ENCODE data around the gene SKOR2. TPM values are rescaled to one million over a fixed set of nuclear protein-coding genes. Genes with fewer than 3 reads are reported as not detected.

The SKOR2 gene
- total and polyA plus RNA-seq, 2 of the 4 experiments (the other 2 are of a cell fraction) = not detected

GRCh38 chr18:47254341-47254939 lies 3.0 kb upstream of the SKOR2 start:
- H2AK9ac ChIP-seq (replicated peaks; ENCODE audit: low read depth, low read length, poor library complexity) = no peak overlapping the region
- DNase-seq (peak; percentile 22), ATAC-seq (ENCODE audit: low read depth) (peak; percentile 72)
- no peak overlapping the region for H4K91ac ChIP-seq (ENCODE audit: insufficient read depth, low read depth, low read length)
- no peaks in the 10 kb centered on the region; the same call in 1 of the 2 replicates for H3K9me3 ChIP-seq (ENCODE audit: control insufficient read depth, insufficient read depth, low read length)
- no peak overlapping the region for H4K5ac ChIP-seq (ENCODE audit: low read depth, low read length)
- no peak overlapping the region for H2BK120ac ChIP-seq (ENCODE audit: low read depth, low read length)
- H3K4me3 ChIP-seq (ENCODE audit: insufficient read depth, low read depth, low read length) = no peak overlapping the region
- H4K8ac ChIP-seq (ENCODE audit: low read depth in 2 of 2, low read length in 2 of 2) = no peak overlapping the region
- no TSS peak for BruUV-seq (replicated peaks)
- H3K36me3 ChIP-seq (ENCODE audit: control insufficient read depth, insufficient read depth, low read length) = no peaks in the 10 kb centered on the region
- WGBS, 2 experiments (ENCODE audit: extremely low coverage in 2 of 2, insufficient read length in 1 of 2) = 4% methylated on average over 10 of the region's 31 CpGs; no CpG with 5 or more reads in 1 of the 2 experiments
- no peaks in the 10 kb centered on the region for H3K4me1 ChIP-seq (ENCODE audit: control insufficient read depth, insufficient read depth, low read length)
- H2AFZ ChIP-seq (replicated peaks; ENCODE audit: low read length, poor library complexity) = no peak overlapping the region
- H3K4me2 ChIP-seq (ENCODE audit: low read depth, low read length) = no peak overlapping the region
- dilution Hi-C loops (cut with HindIII; ENCODE audit: low sequenced_read_pairs, unreplicated experiment) = no loop called here
- in situ Hi-C loops (cut with MboI; ENCODE audit: low sequenced_read_pairs) = no loop called here
- ChIA-PET CTCF (no interaction called here), POLR2A (ENCODE audit: unreplicated experiment) (no interaction called here)
- H3K27ac ChIP-seq (ENCODE audit: insufficient read depth, low read length) = no peak overlapping the region
- H2BK5ac ChIP-seq (ENCODE audit: low read depth, low read length, poor library complexity, severe bottlenecking) = no peak overlapping the region
- no peak overlapping the region for H3K56ac ChIP-seq (ENCODE audit: extremely low read depth, insufficient read depth, low read length)
- H3K79me1 ChIP-seq (ENCODE audit: low read depth in 1 of 2, low read length in 2 of 2) = no peaks in the 10 kb centered on the region
- no peak overlapping the region for H3K18ac ChIP-seq (ENCODE audit: low read depth, low read length)
- H2BK20ac ChIP-seq (ENCODE audit: low read depth, low read length) = no peak overlapping the region
- no peaks in the 10 kb centered on the region for H4K20me1 ChIP-seq (ENCODE audit: insufficient read depth, low read length)
- no peak for TF ChIP-seq MAFK (IDR thresholded peaks at IDR 0.05; ENCODE audit: low read depth, low read length)
- no peak for TF ChIP-seq MAZ (IDR thresholded peaks at IDR 0.05; ENCODE audit: borderline replicate concordance, low read depth, low read length)
- TF ChIP-seq FOS (IDR thresholded peaks at IDR 0.05; ENCODE audit: low read depth, low read length) = no peak
- no peak for TF ChIP-seq SMC3 (IDR thresholded peaks at IDR 0.05; ENCODE audit: low read depth, low read length)
- TF ChIP-seq RFX5 (IDR thresholded peaks at IDR 0.05; ENCODE audit: low read depth, low read length) = no peak
- TF ChIP-seq BHLHE40 (IDR thresholded peaks at IDR 0.05; ENCODE audit: low read depth, low read length) = no peak
- TF ChIP-seq RCOR1 (IDR thresholded peaks at IDR 0.05; ENCODE audit: insufficient replicate concordance, low read length) = no peak
- TF ChIP-seq CHD1 (IDR thresholded peaks at IDR 0.05; ENCODE audit: low read depth, low read length) = no peak
- TF ChIP-seq POLR2A (IDR thresholded peaks at IDR 0.05; ENCODE audit: low read depth, low read length) = no peak
- no peak for TF ChIP-seq MXI1 (IDR thresholded peaks at IDR 0.05; ENCODE audit: borderline replicate concordance, low read depth, low read length)
- TF ChIP-seq RAD21 (IDR thresholded peaks at IDR 0.05; ENCODE audit: low read length) = no peak
- TF ChIP-seq NFE2L2 (IDR thresholded peaks at IDR 0.05; ENCODE audit: low read depth, low read length) = no peak
- H2BK15ac ChIP-seq (ENCODE audit: low read depth, low read length) = no peak overlapping the region
- H3K9ac ChIP-seq (ENCODE audit: low read depth, low read length) = no peak overlapping the region
- no peak overlapping the region for H2AK5ac ChIP-seq (ENCODE audit: low read depth, low read length)
- intact Hi-C loops (cut with micrococcal nuclease) = no loop called here
- H3K9me1 ChIP-seq (ENCODE audit: insufficient read depth, low read length) = no peaks in the 10 kb centered on the region
- H3K14ac ChIP-seq (replicated peaks; ENCODE audit: low read depth, low read length) = no peak overlapping the region
- H3K23ac ChIP-seq (ENCODE audit: low read depth, low read length) = no peak overlapping the region
- no peak overlapping the region for H3K4ac ChIP-seq (ENCODE audit: low read depth, low read length)
- H3K27me3 ChIP-seq (ENCODE audit: control insufficient read depth, insufficient read depth, low read length) = peaks cover 46% of the 10 kb centered on the region

Data from IMR-90 (cell line).